HepG2 (cell line): ENCODE results near the gene KTN1. TPM values are rescaled to one million over a fixed set of nuclear protein-coding genes. Genes with fewer than 3 reads are reported as not detected.

Experiments used
- ARID5B ChIP-seq: IDR thresholded peaks from 2 replicates; pipeline ENCODE4 v1.4.0; 2020; ENCODE audit warnings: mild to moderate bottlenecking, missing genetic modification reagents
- CEBPG ChIP-seq: IDR thresholded peaks from 2 replicates; pipeline ENCODE4 v1.6.1; 2016
- HBP1 ChIP-seq: IDR thresholded peaks from 2 replicates; pipeline ENCODE4 v1.6.1; 2016; ENCODE audit warnings: low read depth, control low read depth
- JARID2 ChIP-seq: sonication (generic); formaldehyde crosslinking; IDR thresholded peaks from 2 replicates; pipeline ENCODE4 v1.8.1; 2023; ENCODE audit warnings: missing genetic modification reagents, inconsistent platforms; ENCODE audit not compliant: insufficient replicate concordance
- NBN ChIP-seq: fragments of 450-650 bp; conservative IDR thresholded peaks from 2 replicates; pipeline ENCODE4 v1.6.1; 2017
- NFE2L2 ChIP-seq: fragments of 150-350 bp; IDR thresholded peaks from 2 replicates; pipeline ENCODE4 v1.6.1; 2014; ENCODE audit warnings: low read length
- NR2C2 ChIP-seq: sonication (generic); formaldehyde crosslinking; IDR thresholded peaks from 2 replicates; pipeline ENCODE4 v1.4.0; 2020; ENCODE audit warnings: missing genetic modification reagents, mild to moderate bottlenecking, moderate library complexity, borderline replicate concordance
- NR2F6 ChIP-seq, 2 experiments: IDR thresholded peaks; 2 replicates each; pipeline ENCODE4 v1.6.1; 2016; ENCODE audit warnings: antibody characterized with exemption in 1 of 2, mild to moderate bottlenecking in 1 of 2
- REST ChIP-seq, 2 experiments: IDR thresholded peaks; 2 replicates each; pipeline ENCODE4 v1.6.1; 2011 to 2012; ENCODE audit warnings: low read length in 2 of 2, borderline replicate concordance in 1 of 2, low read depth in 1 of 2, mild to moderate bottlenecking in 1 of 2, moderate library complexity in 1 of 2
- ZBTB49 ChIP-seq: sonication (generic); formaldehyde crosslinking; IDR thresholded peaks from 2 replicates; pipeline ENCODE4 v1.4.0; 2020; ENCODE audit warnings: missing genetic modification reagents, borderline replicate concordance
- ZNF121 ChIP-seq: sonication (generic); formaldehyde crosslinking; IDR thresholded peaks from 2 replicates; pipeline ENCODE4 v1.5.0; 2020; ENCODE audit warnings: mild to moderate bottlenecking, missing genetic modification reagents
- ZNF720 ChIP-seq: sonication (generic); formaldehyde crosslinking; IDR thresholded peaks from 2 replicates; pipeline ENCODE4 v1.4.0; 2020; ENCODE audit warnings: missing genetic modification reagents
- ZNF746 ChIP-seq: sonication (generic); formaldehyde crosslinking; IDR thresholded peaks from 2 replicates; pipeline ENCODE4 v1.8.0; 2022; ENCODE audit warnings: mild to moderate bottlenecking, missing genetic modification reagents
- polyA plus RNA-seq, 8 experiments: library from polyadenylated mRNA; depleted of rRNA in 3 of 8; stranded (reverse) in 7 of 8; unstranded in 1 of 8; fragments of >200 nt; fragmentation: Illumina TruSeq in 4 of 8; extraction: Trizol in 4 of 8; gene quantifications; 2 replicates each; pipeline versions ENCODE4 v1.2.1 to v1.2.3, GENCODE V29; 2011 to 2016; ENCODE audit warnings: low read depth in 4 of 8, missing spikeins in 1 of 8, mixed read lengths in 1 of 8; ENCODE audit not compliant: insufficient read depth in 1 of 8
- total RNA-seq, 5 experiments: library from RNA; depleted of rRNA; stranded (reverse); fragments of >200 nt; fragmentation: Illumina TruSeq; extraction: Trizol; gene quantifications; 2 replicates each; pipeline ENCODE4 v1.2.3, GENCODE V29; 2016; ENCODE audit warnings: low read depth in 1 of 5
- TF ChIP-seq, protein P1 (sequence below): sonication (generic); formaldehyde crosslinking; IDR thresholded peaks from 2 replicates; pipeline ENCODE4 v1.4.0; 2020; ENCODE audit warnings: missing genetic modification reagents
- TF ChIP-seq, protein P2 (sequence below): sonication (generic); formaldehyde crosslinking; IDR thresholded peaks from 2 replicates; pipeline ENCODE4 v1.4.0; 2020; ENCODE audit warnings: missing genetic modification reagents

Gene KTN1
- total and polyA plus RNA-seq, 2 of the 13 experiments (the other 11 are each of a cell fraction or from before 2014, with no cell fraction given): 60.6 to 169 TPM

- no peak for TF ChIP-seq REST (IDR thresholded peaks at IDR 0.05; ENCODE audit: borderline replicate concordance in 1 of 2, low read depth in 1 of 2, low read length in 2 of 2)
- TF ChIP-seq, protein P1, sequence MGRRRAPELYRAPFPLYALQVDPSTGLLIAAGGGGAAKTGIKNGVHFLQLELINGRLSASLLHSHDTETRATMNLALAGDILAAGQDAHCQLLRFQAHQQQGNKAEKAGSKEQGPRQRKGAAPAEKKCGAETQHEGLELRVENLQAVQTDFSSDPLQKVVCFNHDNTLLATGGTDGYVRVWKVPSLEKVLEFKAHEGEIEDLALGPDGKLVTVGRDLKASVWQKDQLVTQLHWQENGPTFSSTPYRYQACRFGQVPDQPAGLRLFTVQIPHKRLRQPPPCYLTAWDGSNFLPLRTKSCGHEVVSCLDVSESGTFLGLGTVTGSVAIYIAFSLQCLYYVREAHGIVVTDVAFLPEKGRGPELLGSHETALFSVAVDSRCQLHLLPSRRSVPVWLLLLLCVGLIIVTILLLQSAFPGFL: no peak
- no peak for TF ChIP-seq ZBTB49 (CRISPR knock-in tag)
- TF ChIP-seq HBP1: no peak
- peak; percentile 33; the same call in 1 of the 2 replicates for TF ChIP-seq NR2C2 (CRISPR knock-in tag)
- TF ChIP-seq NR2F6 (IDR thresholded peaks at IDR 0.05): peak; percentile 71
- peak; percentile 84 for TF ChIP-seq NR2F6 (CRISPR knock-in tag; IDR thresholded peaks at IDR 0.05)
- no peak for TF ChIP-seq ZNF121 (CRISPR knock-in tag)
- no peak for TF ChIP-seq ZNF720 (CRISPR knock-in tag)
- TF ChIP-seq NBN: no peak
- 0 out of 2 replicates have a peak, but pooled peaks have one; percentile 30 for TF ChIP-seq ARID5B (CRISPR knock-in tag)
- TF ChIP-seq, protein P2, sequence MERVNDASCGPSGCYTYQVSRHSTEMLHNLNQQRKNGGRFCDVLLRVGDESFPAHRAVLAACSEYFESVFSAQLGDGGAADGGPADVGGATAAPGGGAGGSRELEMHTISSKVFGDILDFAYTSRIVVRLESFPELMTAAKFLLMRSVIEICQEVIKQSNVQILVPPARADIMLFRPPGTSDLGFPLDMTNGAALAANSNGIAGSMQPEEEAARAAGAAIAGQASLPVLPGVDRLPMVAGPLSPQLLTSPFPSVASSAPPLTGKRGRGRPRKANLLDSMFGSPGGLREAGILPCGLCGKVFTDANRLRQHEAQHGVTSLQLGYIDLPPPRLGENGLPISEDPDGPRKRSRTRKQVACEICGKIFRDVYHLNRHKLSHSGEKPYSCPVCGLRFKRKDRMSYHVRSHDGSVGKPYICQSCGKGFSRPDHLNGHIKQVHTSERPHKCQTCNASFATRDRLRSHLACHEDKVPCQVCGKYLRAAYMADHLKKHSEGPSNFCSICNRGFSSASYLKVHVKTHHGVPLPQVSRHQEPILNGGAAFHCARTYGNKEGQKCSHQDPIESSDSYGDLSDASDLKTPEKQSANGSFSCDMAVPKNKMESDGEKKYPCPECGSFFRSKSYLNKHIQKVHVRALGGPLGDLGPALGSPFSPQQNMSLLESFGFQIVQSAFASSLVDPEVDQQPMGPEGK: 0 out of 2 replicates have a peak, but pooled peaks have one; percentile 14
- TF ChIP-seq CEBPG (CRISPR knock-in tag): peak; percentile 45; the same call in 1 of the 2 replicates
- TF ChIP-seq NFE2L2: no peak
- TF ChIP-seq ZNF746 (CRISPR knock-in tag): no peak
- TF ChIP-seq JARID2 (CRISPR knock-in tag): no peak
These were observed 5.0 kb upstream of the KTN1 start (continued) for GRCh38 chr14:55574988-55575387.
